DND-41 (cell line): Measurements from ENCODE around the gene DOCK4.

Experiments
- ATAC-seq: fragments of 200-7000 bp; cut with Tn5 transposase; 3 replicates; pipeline ENCODE4 v1.9.1; 2021; ENCODE audit warnings: low read depth; ENCODE audit not compliant: insufficient read depth
- DNase-seq: peaks from one replicate; pipeline ENCODE4 v3.0.0-alpha.2; 2020
- H2AFZ ChIP-seq: 2 replicates; pipeline ENCODE4 v1.6.0; 2012; ENCODE audit warnings: low read depth, low read length
- H3K27ac ChIP-seq: 2 replicates; pipeline ENCODE4 v1.5.1; 2012; ENCODE audit warnings: low read length, inconsistent platforms
- H3K27me3 ChIP-seq: fragments of 200-600 bp; sonication (generic); 2 replicates; pipeline ENCODE4 v1.6.0; 2012; ENCODE audit warnings: low read length, mild to moderate bottlenecking, inconsistent platforms; ENCODE audit not compliant: insufficient read depth, poor library complexity
- H3K36me3 ChIP-seq: 2 replicates; pipeline ENCODE4 v1.5.1; 2012; ENCODE audit warnings: low read length, inconsistent platforms; ENCODE audit not compliant: insufficient read depth
- H3K4me1 ChIP-seq: 2 replicates; pipeline ENCODE4 v1.5.1; 2012; ENCODE audit warnings: mild to moderate bottlenecking, low read length; ENCODE audit not compliant: insufficient read depth
- H3K4me2 ChIP-seq: 2 replicates; pipeline ENCODE4 v1.6.0; 2012; ENCODE audit warnings: mild to moderate bottlenecking, moderate library complexity, low read length, inconsistent platforms; ENCODE audit not compliant: insufficient read depth
- H3K4me3 ChIP-seq, 2 experiments: fragments of 200-600 bp in 1 of 2; shearing (Covaris generic) in 1 of 2; 2 replicates each; pipeline ENCODE4 v1.5.1; 2012 to 2016; ENCODE audit warnings: inconsistent platforms in 2 of 2, low read length in 2 of 2, mild to moderate bottlenecking in 2 of 2, low read depth in 1 of 2, moderate library complexity in 1 of 2
- H3K79me2 ChIP-seq: 2 replicates; pipeline ENCODE4 v1.6.0; 2012; ENCODE audit warnings: low read length, inconsistent platforms; ENCODE audit not compliant: insufficient read depth
- H3K9ac ChIP-seq: 2 replicates; pipeline ENCODE4 v1.6.0; 2012; ENCODE audit warnings: low read depth, mild to moderate bottlenecking, inconsistent platforms, low read length, moderate library complexity
- H3K9me3 ChIP-seq: 2 replicates; pipeline ENCODE4 v1.5.1; 2012; ENCODE audit warnings: low read length, moderate library complexity, mild to moderate bottlenecking, inconsistent platforms; ENCODE audit not compliant: insufficient read depth, severe bottlenecking
- H4K20me1 ChIP-seq: 2 replicates; pipeline ENCODE4 v1.6.0; 2012; ENCODE audit warnings: low read length; ENCODE audit not compliant: insufficient read depth
- EZH2 ChIP-seq: IDR thresholded peaks from 3 replicates; pipeline ENCODE4 v1.6.1; 2012; ENCODE audit warnings: borderline replicate concordance, low read depth, mild to moderate bottlenecking, moderate library complexity, low read length, inconsistent platforms; ENCODE audit not compliant: severe bottlenecking
- TF ChIP-seq, protein P1 (sequence below): IDR thresholded peaks from 2 replicates; pipeline ENCODE4 v1.5.1; 2012; ENCODE audit warnings: borderline replicate concordance, low read length, moderate library complexity, mild to moderate bottlenecking; ENCODE audit not compliant: poor library complexity, severe bottlenecking; ENCODE audit errors: extremely low read depth

Gene DOCK4

DNA sequence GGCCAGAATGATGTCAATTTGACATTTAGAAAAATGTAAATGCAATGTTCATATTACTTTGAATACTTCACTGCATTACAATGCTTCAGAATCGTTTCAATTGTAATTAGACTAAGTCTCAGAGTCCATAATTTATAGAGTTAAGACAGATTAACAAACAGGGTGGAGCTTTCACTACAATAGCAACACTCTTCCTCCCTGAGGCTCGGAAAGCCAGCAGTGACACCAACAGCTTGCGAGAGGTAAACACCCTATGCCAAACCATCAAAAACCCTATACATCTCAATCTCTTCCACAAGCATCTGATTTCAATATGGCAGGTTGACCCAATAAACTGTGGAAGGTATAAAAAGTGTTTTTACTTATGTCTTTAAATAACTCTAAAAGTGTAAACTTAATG, 72.2 kb downstream of the DOCK4 start:
- H3K27me3 ChIP-seq = no peaks in the 10 kb centered on the region
- peaks cover 7% of the 10 kb centered on the region; the same call in 1 of the 2 replicates for H3K4me1 ChIP-seq
- no peaks in the 10 kb centered on the region for H4K20me1 ChIP-seq
- DNase-seq = no peak
- H3K9ac ChIP-seq = no peak overlapping the region
- no peaks in the 10 kb centered on the region for H3K79me2 ChIP-seq
- H2AFZ ChIP-seq = no peak overlapping the region
- no peak overlapping the region for H3K27ac ChIP-seq
- TF ChIP-seq EZH2 = no peak
- TF ChIP-seq, protein P1, sequence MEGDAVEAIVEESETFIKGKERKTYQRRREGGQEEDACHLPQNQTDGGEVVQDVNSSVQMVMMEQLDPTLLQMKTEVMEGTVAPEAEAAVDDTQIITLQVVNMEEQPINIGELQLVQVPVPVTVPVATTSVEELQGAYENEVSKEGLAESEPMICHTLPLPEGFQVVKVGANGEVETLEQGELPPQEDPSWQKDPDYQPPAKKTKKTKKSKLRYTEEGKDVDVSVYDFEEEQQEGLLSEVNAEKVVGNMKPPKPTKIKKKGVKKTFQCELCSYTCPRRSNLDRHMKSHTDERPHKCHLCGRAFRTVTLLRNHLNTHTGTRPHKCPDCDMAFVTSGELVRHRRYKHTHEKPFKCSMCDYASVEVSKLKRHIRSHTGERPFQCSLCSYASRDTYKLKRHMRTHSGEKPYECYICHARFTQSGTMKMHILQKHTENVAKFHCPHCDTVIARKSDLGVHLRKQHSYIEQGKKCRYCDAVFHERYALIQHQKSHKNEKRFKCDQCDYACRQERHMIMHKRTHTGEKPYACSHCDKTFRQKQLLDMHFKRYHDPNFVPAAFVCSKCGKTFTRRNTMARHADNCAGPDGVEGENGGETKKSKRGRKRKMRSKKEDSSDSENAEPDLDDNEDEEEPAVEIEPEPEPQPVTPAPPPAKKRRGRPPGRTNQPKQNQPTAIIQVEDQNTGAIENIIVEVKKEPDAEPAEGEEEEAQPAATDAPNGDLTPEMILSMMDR = no peak
- ATAC-seq = no peak
- H3K4me2 ChIP-seq = no peak overlapping the region
- H3K9me3 ChIP-seq = peaks cover 4% of the 10 kb centered on the region
- no peak overlapping the region for H3K4me3 ChIP-seq
- no peaks in the 10 kb centered on the region for H3K36me3 ChIP-seq

DNA sequence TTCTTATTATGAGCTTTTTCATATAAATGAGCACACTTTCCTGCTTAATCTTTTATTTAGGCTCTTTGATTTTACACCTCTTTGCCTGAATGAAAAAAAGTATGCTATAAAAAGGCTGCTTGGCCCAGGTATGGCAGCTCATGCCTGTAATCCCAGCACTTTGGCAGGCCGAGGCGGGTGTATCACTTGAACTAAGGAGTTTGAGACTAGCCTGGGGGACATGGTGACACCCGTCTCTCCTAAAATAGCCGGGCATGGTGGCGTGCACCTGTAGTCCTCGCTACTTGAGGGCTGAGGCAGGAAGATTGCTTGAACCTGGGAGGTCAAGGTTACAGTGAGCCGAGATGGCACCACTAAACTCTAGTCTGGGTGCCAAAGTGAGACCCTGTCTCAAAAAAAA, 72.9 kb downstream of the DOCK4 start:
- H3K4me3 ChIP-seq = no peak overlapping the region
- H3K9me3 ChIP-seq = no peaks in the 10 kb centered on the region
- no peaks in the 10 kb centered on the region for H3K79me2 ChIP-seq
- no peak for TF ChIP-seq EZH2
- TF ChIP-seq, protein P1 = no peak
- no peaks in the 10 kb centered on the region for H3K27me3 ChIP-seq
- no peaks in the 10 kb centered on the region for H4K20me1 ChIP-seq
- H2AFZ ChIP-seq = no peak overlapping the region
- no peak for DNase-seq
- H3K9ac ChIP-seq = no peak overlapping the region
- H3K4me2 ChIP-seq = no peak overlapping the region
- H3K4me1 ChIP-seq = peaks cover 2% of the 10 kb centered on the region; the same call in 1 of the 2 replicates
- no peaks in the 10 kb centered on the region for H3K36me3 ChIP-seq
- H3K27ac ChIP-seq = no peak overlapping the region
- ATAC-seq = no peak

DNA sequence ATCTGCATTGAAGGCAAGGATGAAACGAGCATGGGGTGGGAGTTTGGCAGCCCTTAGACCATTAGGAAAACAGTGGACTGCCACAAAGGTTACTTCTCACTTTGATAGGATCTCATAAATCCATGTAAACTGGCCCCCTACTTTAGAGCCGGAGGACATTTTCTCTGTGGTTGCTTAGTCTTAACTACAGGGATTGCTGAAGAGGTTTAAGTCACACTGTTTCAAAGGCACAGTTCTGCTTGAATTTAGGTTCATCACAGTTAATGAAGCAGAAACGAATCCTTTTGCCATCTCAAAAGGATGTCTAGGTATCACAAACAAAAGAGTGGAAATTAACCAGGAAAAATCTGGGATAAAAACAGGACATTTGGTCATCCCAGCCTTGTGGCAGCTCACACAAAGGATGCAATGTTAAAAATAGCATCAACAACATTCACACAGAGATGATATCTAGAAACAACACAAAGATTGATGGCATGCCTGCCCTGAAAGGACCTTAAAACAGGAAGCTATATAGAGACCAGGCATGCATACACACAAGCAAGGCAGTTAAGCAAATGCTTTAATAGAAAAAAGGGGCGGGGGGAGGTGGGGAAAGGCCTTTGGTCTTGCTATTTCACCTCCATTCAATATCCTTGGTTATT, 74.0 kb downstream of the DOCK4 start:
- Histone ChIP-seq H4K20me1 (no peaks in the 10 kb centered on the region), H3K27ac (no peak overlapping the region), H3K27me3 (no peaks in the 10 kb centered on the region), H3K4me3 (no peak overlapping the region), H3K36me3 (no peaks in the 10 kb centered on the region), H3K9ac (no peak overlapping the region), H3K9me3 (no peaks in the 10 kb centered on the region), H3K79me2 (no peaks in the 10 kb centered on the region), H3K4me2 (no peak overlapping the region), H3K4me1 (no peaks in the 10 kb centered on the region), H2AFZ (no peak overlapping the region)
- no peak for DNase-seq
- ATAC-seq = no peak
- TF ChIP-seq EZH2 = no peak
- TF ChIP-seq, protein P1 = no peak
